GM23338 (cell line): ENCODE data around the gene SMCO2. TPM values are rescaled to one million over a fixed set of nuclear protein-coding genes. Genes with fewer than 3 reads are reported as not detected.

ENCODE experiments used
- ATAC-seq: fragments of 200-7000 bp; cut with Tn5 transposase; 3 replicates; pipeline ENCODE4 v1.9.1; 2020
- DNase-seq: peaks from one replicate; pipeline ENCODE4 v3.0.0-alpha.2; 2015; ENCODE audit warnings: low spot score
- H2AFZ ChIP-seq: fragments of 200-600 bp; sonication (generic); 2 replicates; pipeline ENCODE4 v1.8.0; 2016; ENCODE audit warnings: antibody characterized with exemption, mild to moderate bottlenecking, moderate library complexity
- H3F3A ChIP-seq: fragments of 200-600 bp; sonication (generic); replicated peaks from 2 replicates; pipeline ENCODE4 v1.8.0; 2017; ENCODE audit warnings: antibody characterized with exemption, mixed run types, low read depth
- H3K27ac ChIP-seq: fragments of 200-600 bp; sonication (generic); 2 replicates; pipeline ENCODE4 v1.6.1; 2016; ENCODE audit warnings: low read depth
- H3K27me3 ChIP-seq: fragments of 200-600 bp; sonication (generic); 2 replicates; pipeline ENCODE4 v1.8.0; 2016; ENCODE audit warnings: mild to moderate bottlenecking, mixed run types, moderate library complexity; ENCODE audit not compliant: insufficient read depth
- H3K36me3 ChIP-seq: fragments of 200-600 bp; sonication (generic); 2 replicates; pipeline ENCODE4 v1.8.0; 2016; ENCODE audit warnings: mild to moderate bottlenecking; ENCODE audit not compliant: insufficient read depth
- H3K4me1 ChIP-seq: fragments of 200-600 bp; sonication (generic); 2 replicates; pipeline ENCODE4 v1.8.0; 2016; ENCODE audit warnings: mild to moderate bottlenecking, moderate library complexity; ENCODE audit not compliant: insufficient read depth
- H3K4me2 ChIP-seq: fragments of 200-600 bp; sonication (generic); 2 replicates; pipeline ENCODE4 v1.7.1; 2017; ENCODE audit warnings: mixed run types
- H3K4me3 ChIP-seq: fragments of 200-600 bp; sonication (generic); 2 replicates; pipeline ENCODE4 v1.6.1; 2016; ENCODE audit warnings: mixed run types
- H3K79me2 ChIP-seq: fragments of 200-600 bp; sonication (generic); replicated peaks from 2 replicates; pipeline ENCODE4 v1.8.0; 2017; ENCODE audit warnings: mild to moderate bottlenecking; ENCODE audit not compliant: insufficient read depth
- H3K9me2 ChIP-seq: fragments of 200-600 bp; sonication (generic); 2 replicates; pipeline ENCODE4 v1.8.0; 2017; ENCODE audit not compliant: insufficient read depth
- H4K20me1 ChIP-seq: fragments of 200-600 bp; sonication (generic); replicated peaks from 2 replicates; pipeline ENCODE4 v1.8.0; 2017; ENCODE audit warnings: mild to moderate bottlenecking; ENCODE audit not compliant: insufficient read depth
- H3K27ac Mint-ChIP-seq: 2 replicates; pipeline ENCODE4 v1.8.0; 2020; ENCODE audit warnings: inconsistent platforms, mild to moderate bottlenecking, moderate library complexity, mixed read lengths
- H3K27me3 Mint-ChIP-seq: 3 replicates; pipeline ENCODE4 v1.8.0; 2022; ENCODE audit warnings: low read depth, mild to moderate bottlenecking, moderate library complexity, mixed read lengths, inconsistent platforms; ENCODE audit not compliant: insufficient read depth, poor library complexity
- H3K36me3 Mint-ChIP-seq: 3 replicates; pipeline ENCODE4 v1.8.0; 2021; ENCODE audit warnings: low read depth, mild to moderate bottlenecking, inconsistent platforms, moderate library complexity, mixed read lengths
- H3K4me1 Mint-ChIP-seq: 3 replicates; pipeline ENCODE4 v1.8.0; 2020; ENCODE audit warnings: mild to moderate bottlenecking, inconsistent platforms, mixed read lengths
- H3K4me3 Mint-ChIP-seq: 3 replicates; pipeline ENCODE4 v1.8.0; 2021; ENCODE audit warnings: moderate library complexity, mild to moderate bottlenecking, inconsistent platforms, mixed read lengths
- H3K9me3 Mint-ChIP-seq: 3 replicates; pipeline ENCODE4 v1.8.0; 2020; ENCODE audit warnings: moderate library complexity, mild to moderate bottlenecking, inconsistent platforms, mixed read lengths
- CREB1 ChIP-seq: fragments of 250-450 bp; sonication (Bioruptor Pico); IDR thresholded peaks from 2 replicates; pipeline ENCODE4 v1.5.0; 2020; ENCODE audit warnings: low read depth, mild to moderate bottlenecking, moderate library complexity
- CTCF ChIP-seq, 2 experiments: fragments of 200-600 bp in 1 of 2; sonication (generic) in 1 of 2; conservative IDR thresholded peaks; 2 replicates each; pipeline versions ENCODE4 v1.5.1 to v1.6.1; 2016 to 2017; ENCODE audit warnings: antibody characterized with exemption in 2 of 2, low read depth in 2 of 2, mild to moderate bottlenecking in 2 of 2, moderate library complexity in 1 of 2
- ETS1 ChIP-seq: IDR thresholded peaks from 2 replicates; pipeline ENCODE4 v1.6.1; 2016; ENCODE audit warnings: antibody characterized with exemption
- EZH2 ChIP-seq: fragments of 200-600 bp; sonication (generic); IDR thresholded peaks from one replicate; pipeline ENCODE4 v1.8.0; 2017; ENCODE audit warnings: antibody characterized with exemption, mild to moderate bottlenecking, low read depth; ENCODE audit not compliant: unreplicated experiment
- EZH2phosphoT487 ChIP-seq: fragments of 200-600 bp; sonication (generic); IDR thresholded peaks from one replicate; pipeline ENCODE4 v1.8.1; 2018; ENCODE audit warnings: antibody characterized with exemption; ENCODE audit not compliant: unreplicated experiment
- POLR2AphosphoS5 ChIP-seq: IDR thresholded peaks from 2 replicates; pipeline ENCODE4 v1.6.1; 2016; ENCODE audit warnings: antibody characterized with exemption, low read depth
- STAT1 ChIP-seq: IDR thresholded peaks from one replicate; pipeline ENCODE4 v1.6.1; 2016; ENCODE audit warnings: antibody characterized with exemption; ENCODE audit not compliant: unreplicated experiment
- ZNF114 ChIP-seq: fragments of 250-450 bp; sonication (Bioruptor Pico); IDR thresholded peaks from 2 replicates; pipeline ENCODE4 v1.5.0; 2020; ENCODE audit warnings: mild to moderate bottlenecking, moderate library complexity
- ZNF331 ChIP-seq: fragments of 250-450 bp; sonication (Bioruptor Pico); IDR thresholded peaks from 2 replicates; pipeline ENCODE4 v1.5.0; 2020; ENCODE audit warnings: low read depth, mild to moderate bottlenecking, moderate library complexity
- ZNF462 ChIP-seq: fragments of 250-450 bp; sonication (Bioruptor Pico); IDR thresholded peaks from 2 replicates; pipeline ENCODE4 v1.5.0; 2020; ENCODE audit warnings: mild to moderate bottlenecking, moderate library complexity
- polyA plus RNA-seq: library from polyadenylated mRNA; unstranded; fragments of >200 nt; fragmentation: Nextera tagmentation; extraction: Ambion mirVana; gene quantifications from 2 replicates; pipeline ENCODE4 v1.2.1, GENCODE V29; 2016
- total RNA-seq: library from RNA; depleted of rRNA; stranded (reverse); fragments of >200 nt; shearing (Covaris generic); gene quantifications from 2 replicates; pipeline ENCODE4 v1.2.3, GENCODE V29; 2014

SMCO2 gene
- total and polyA plus RNA-seq, 2 experiments from 2014 or later, result 0.86 TPM; not detected in 1

- Histone ChIP-seq H3K27me3 (no peaks in the 10 kb centered on the region), H3K36me3 (no peaks in the 10 kb centered on the region), H3K4me2 (no peak overlapping the region), H3K4me1 (peaks cover 20% of the 10 kb centered on the region), H2AFZ (no peak overlapping the region), H4K20me1 (peaks cover 17% of the 10 kb centered on the region), H3K27ac (no peak overlapping the region), H3F3A (no peaks in the 10 kb centered on the region), H3K9me2 (no peaks in the 10 kb centered on the region), H3K79me2 (peaks cover 38% of the 10 kb centered on the region), H3K4me3 (no peak overlapping the region)
- peaks cover 52% of the 10 kb centered on the region for H3K4me1 Mint-ChIP-seq
- H3K27me3 Mint-ChIP-seq, result peaks cover 3% of the 10 kb centered on the region
- no peak for ATAC-seq
- no peaks in the 10 kb centered on the region for H3K9me3 Mint-ChIP-seq
- no peak overlapping the region for H3K4me3 Mint-ChIP-seq
- TF ChIP-seq ZNF462 (CRISPR knock-in tag) (no peak), ZNF114 (no peak), CTCF (conservative IDR thresholded peaks at IDR 0.05; ENCODE audit: low read depth in 2 of 2) (no peak), EZH2 (no peak), STAT1 (no peak), EZH2phosphoT487 (no peak), POLR2AphosphoS5 (no peak), CREB1 (CRISPR knock-in tag) (no peak), ZNF331 (CRISPR knock-in tag) (no peak), ETS1 (no peak)
- H3K27ac Mint-ChIP-seq, result no peak overlapping the region
- DNase-seq, result no peak
- H3K36me3 Mint-ChIP-seq, result no peaks in the 10 kb centered on the region
These were observed 104.8 kb downstream of the SMCO2 start for GRCh38 chr12:27551172-27551840.
